Erythroblast (primary cell): ENCODE data around the gene NACAD.

Source experiments
- GATA1 ChIP-seq: IDR thresholded peaks from 2 replicates; pipeline ENCODE4 v1.6.1; 2011; ENCODE audit warnings: low read depth, mild to moderate bottlenecking, control low read depth, low read length, moderate library complexity
- POLR2A ChIP-seq: IDR thresholded peaks from 2 replicates; pipeline ENCODE4 v1.6.1; 2011; ENCODE audit warnings: mild to moderate bottlenecking, low read length

- TF ChIP-seq POLR2A = no peak
- no peak for TF ChIP-seq GATA1
Measured at GRCh38 chr7:45101748-45102147, 13.0 kb upstream of the NACAD start.
